Measurements from ENCODE around the gene EVA1A.

Gene EVA1A

GRCh38 chr2:75545922-75546321 lies 14.8 kb downstream of the EVA1A start:
- Mint-ChIP-seq H3K36me3 (ENCODE audit: low read depth) (no peaks in the 10 kb centered on the region), H3K4me3 (no peak overlapping the region), H3K4me1 (ENCODE audit: low read depth) (no peaks in the 10 kb centered on the region), H3K27me3 (peaks cover 38% of the 10 kb centered on the region), H3K9me3 (no peaks in the 10 kb centered on the region), H3K27ac (no peak overlapping the region)

GRCh38 chr2:75545387-75545786 lies 15.4 kb downstream of the EVA1A start:
- Mint-ChIP-seq H3K9me3 (no peaks in the 10 kb centered on the region), H3K36me3 (ENCODE audit: low read depth) (no peaks in the 10 kb centered on the region), H3K27ac (no peak overlapping the region), H3K4me3 (no peak overlapping the region), H3K4me1 (ENCODE audit: low read depth) (no peaks in the 10 kb centered on the region), H3K27me3 (peaks cover 35% of the 10 kb centered on the region)

GRCh38 chr2:75543446-75543845 lies 17.3 kb downstream of the EVA1A start:
- no peaks in the 10 kb centered on the region for H3K9me3 Mint-ChIP-seq
- no peaks in the 10 kb centered on the region for H3K36me3 Mint-ChIP-seq (ENCODE audit: low read depth)
- H3K4me1 Mint-ChIP-seq (ENCODE audit: low read depth): no peaks in the 10 kb centered on the region
- no peak overlapping the region for H3K27ac Mint-ChIP-seq
- H3K4me3 Mint-ChIP-seq: no peak overlapping the region
- peaks cover 27% of the 10 kb centered on the region for H3K27me3 Mint-ChIP-seq

GRCh38 chr2:75541430-75541829 lies 19.3 kb downstream of the EVA1A start:
- no peaks in the 10 kb centered on the region for H3K9me3 Mint-ChIP-seq
- H3K36me3 Mint-ChIP-seq (ENCODE audit: low read depth): no peaks in the 10 kb centered on the region
- H3K4me3 Mint-ChIP-seq: no peak overlapping the region
- no peak overlapping the region for H3K27ac Mint-ChIP-seq
- peaks cover 30% of the 10 kb centered on the region for H3K27me3 Mint-ChIP-seq
- H3K4me1 Mint-ChIP-seq (ENCODE audit: low read depth): no peaks in the 10 kb centered on the region

- Mint-ChIP-seq H3K9me3 (no peaks in the 10 kb centered on the region), H3K27me3 (peaks cover 28% of the 10 kb centered on the region), H3K27ac (no peak overlapping the region), H3K36me3 (ENCODE audit: low read depth) (no peaks in the 10 kb centered on the region), H3K4me1 (ENCODE audit: low read depth) (no peaks in the 10 kb centered on the region), H3K4me3 (no peak overlapping the region)
Observed at GRCh38 chr2:75540994-75541393, 19.7 kb downstream of the EVA1A start.

GRCh38 chr2:75539955-75540716 lies 20.6 kb downstream of the EVA1A start:
- no peaks in the 10 kb centered on the region for H3K36me3 Mint-ChIP-seq (ENCODE audit: low read depth)
- H3K4me1 Mint-ChIP-seq (ENCODE audit: low read depth): no peaks in the 10 kb centered on the region
- peaks cover 20% of the 10 kb centered on the region for H3K27me3 Mint-ChIP-seq
- H3K27ac Mint-ChIP-seq: no peak overlapping the region
- H3K4me3 Mint-ChIP-seq: no peak overlapping the region
- no peaks in the 10 kb centered on the region for H3K9me3 Mint-ChIP-seq

- Mint-ChIP-seq H3K4me1 (ENCODE audit: low read depth) (no peaks in the 10 kb centered on the region), H3K36me3 (ENCODE audit: low read depth) (no peaks in the 10 kb centered on the region), H3K27ac (no peak overlapping the region), H3K9me3 (no peaks in the 10 kb centered on the region), H3K4me3 (no peak overlapping the region), H3K27me3 (peaks cover 20% of the 10 kb centered on the region)
Observed at GRCh38 chr2:75538521-75539490, 21.9 kb downstream of the EVA1A start.

GRCh38 chr2:75537658-75538057 lies 23.1 kb downstream of the EVA1A start:
- H3K27me3 Mint-ChIP-seq: peaks cover 20% of the 10 kb centered on the region
- no peaks in the 10 kb centered on the region for H3K36me3 Mint-ChIP-seq (ENCODE audit: low read depth)
- no peak overlapping the region for H3K4me3 Mint-ChIP-seq
- H3K9me3 Mint-ChIP-seq: no peaks in the 10 kb centered on the region
- H3K27ac Mint-ChIP-seq: no peak overlapping the region
- H3K4me1 Mint-ChIP-seq (ENCODE audit: low read depth): no peaks in the 10 kb centered on the region

- Mint-ChIP-seq H3K27me3 (peaks cover 27% of the 10 kb centered on the region), H3K9me3 (peaks cover 4% of the 10 kb centered on the region), H3K27ac (no peak overlapping the region), H3K4me1 (ENCODE audit: low read depth) (no peaks in the 10 kb centered on the region), H3K4me3 (no peak overlapping the region), H3K36me3 (ENCODE audit: low read depth) (no peaks in the 10 kb centered on the region)
Observed at GRCh38 chr2:75533135-75533534, 27.6 kb downstream of the EVA1A start.

GRCh38 chr2:75532488-75532887 lies 28.3 kb downstream of the EVA1A start:
- no peak overlapping the region for H3K27ac Mint-ChIP-seq
- H3K4me1 Mint-ChIP-seq (ENCODE audit: low read depth): no peaks in the 10 kb centered on the region
- no peaks in the 10 kb centered on the region for H3K36me3 Mint-ChIP-seq (ENCODE audit: low read depth)
- peaks cover 27% of the 10 kb centered on the region for H3K27me3 Mint-ChIP-seq
- H3K4me3 Mint-ChIP-seq: no peak overlapping the region
- H3K9me3 Mint-ChIP-seq: peaks cover 4% of the 10 kb centered on the region

- Mint-ChIP-seq H3K27me3 (peaks cover 25% of the 10 kb centered on the region), H3K4me1 (ENCODE audit: low read depth) (no peaks in the 10 kb centered on the region)
Observed at GRCh38 chr2:75528221-75528977, 32.3 kb downstream of the EVA1A start.

GRCh38 chr2:75527676-75528075 lies 33.1 kb downstream of the EVA1A start:
- Mint-ChIP-seq H3K9me3 (peaks cover 4% of the 10 kb centered on the region), H3K27ac (no peak overlapping the region), H3K4me3 (no peak overlapping the region), H3K36me3 (ENCODE audit: low read depth) (no peaks in the 10 kb centered on the region), H3K27me3 (peaks cover 29% of the 10 kb centered on the region), H3K4me1 (ENCODE audit: low read depth) (no peaks in the 10 kb centered on the region)

More at GRCh38 chr2:75528221-75528977, 32.3 kb downstream of the EVA1A start:
- H3K9me3 Mint-ChIP-seq: peaks cover 4% of the 10 kb centered on the region
- H3K27ac Mint-ChIP-seq: no peak overlapping the region
- no peak overlapping the region for H3K4me3 Mint-ChIP-seq
- no peaks in the 10 kb centered on the region for H3K36me3 Mint-ChIP-seq (ENCODE audit: low read depth)

- Mint-ChIP-seq H3K4me3 (no peak overlapping the region), H3K4me1 (ENCODE audit: low read depth) (no peaks in the 10 kb centered on the region), H3K9me3 (peaks cover 4% of the 10 kb centered on the region), H3K36me3 (ENCODE audit: low read depth) (no peaks in the 10 kb centered on the region), H3K27me3 (peaks cover 26% of the 10 kb centered on the region), H3K27ac (no peak overlapping the region)
Observed at GRCh38 chr2:75526842-75527241, 33.9 kb downstream of the EVA1A start.

GRCh38 chr2:75525434-75526310 lies 35.1 kb downstream of the EVA1A start:
- H3K9me3 Mint-ChIP-seq: peaks cover 4% of the 10 kb centered on the region
- H3K27ac Mint-ChIP-seq: no peak overlapping the region
- H3K27me3 Mint-ChIP-seq: peaks cover 26% of the 10 kb centered on the region
- no peak overlapping the region for H3K4me3 Mint-ChIP-seq
- no peaks in the 10 kb centered on the region for H3K36me3 Mint-ChIP-seq (ENCODE audit: low read depth)
- no peaks in the 10 kb centered on the region for H3K4me1 Mint-ChIP-seq (ENCODE audit: low read depth)
